H4 (cell line): ENCODE measurements around the gene ELF5. TPM values are rescaled to one million over a fixed set of nuclear protein-coding genes. Genes with fewer than 3 reads are reported as not detected.

Source experiments
- DNase-seq: peaks from one replicate; pipeline ENCODE4 v3.0.0-alpha.2; 2015; ENCODE audit warnings: low spot score
- total RNA-seq: library from RNA; depleted of rRNA; stranded (reverse); fragments of >200 nt; shearing (Covaris generic); gene quantifications from 2 replicates; pipeline ENCODE4 v1.2.3, GENCODE V29; 2014

ELF5 gene
- total RNA-seq, 1 experiment from 2014 or later: not detected

GRCh38 chr11:34522188-34522587, 8.6 kb upstream of the ELF5 start:
- no peak for DNase-seq

DNA sequence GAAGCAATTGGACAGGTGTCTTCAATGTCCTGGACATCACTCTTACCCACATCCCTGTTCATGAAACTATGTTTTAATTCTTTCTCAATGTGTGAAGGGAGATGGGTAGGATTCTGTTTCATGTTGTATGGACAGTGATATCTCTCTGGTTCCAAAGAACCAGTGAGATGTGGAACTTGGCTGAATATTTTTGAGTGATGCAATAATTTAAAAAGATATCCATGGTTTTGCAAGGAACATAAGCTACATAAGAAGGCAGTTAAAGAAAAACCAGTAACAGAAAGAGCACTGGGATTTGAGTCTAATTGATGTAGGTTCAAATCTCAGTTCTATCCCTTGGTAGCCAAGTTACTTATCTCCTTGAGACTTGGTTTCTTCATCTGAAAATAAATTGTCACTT, 7.7 kb upstream of the ELF5 start:
- DNase-seq: no peak

- DNase-seq: no peak
Observed at GRCh38 chr11:34519595-34520235, 6.1 kb upstream of the ELF5 start.

DNA sequence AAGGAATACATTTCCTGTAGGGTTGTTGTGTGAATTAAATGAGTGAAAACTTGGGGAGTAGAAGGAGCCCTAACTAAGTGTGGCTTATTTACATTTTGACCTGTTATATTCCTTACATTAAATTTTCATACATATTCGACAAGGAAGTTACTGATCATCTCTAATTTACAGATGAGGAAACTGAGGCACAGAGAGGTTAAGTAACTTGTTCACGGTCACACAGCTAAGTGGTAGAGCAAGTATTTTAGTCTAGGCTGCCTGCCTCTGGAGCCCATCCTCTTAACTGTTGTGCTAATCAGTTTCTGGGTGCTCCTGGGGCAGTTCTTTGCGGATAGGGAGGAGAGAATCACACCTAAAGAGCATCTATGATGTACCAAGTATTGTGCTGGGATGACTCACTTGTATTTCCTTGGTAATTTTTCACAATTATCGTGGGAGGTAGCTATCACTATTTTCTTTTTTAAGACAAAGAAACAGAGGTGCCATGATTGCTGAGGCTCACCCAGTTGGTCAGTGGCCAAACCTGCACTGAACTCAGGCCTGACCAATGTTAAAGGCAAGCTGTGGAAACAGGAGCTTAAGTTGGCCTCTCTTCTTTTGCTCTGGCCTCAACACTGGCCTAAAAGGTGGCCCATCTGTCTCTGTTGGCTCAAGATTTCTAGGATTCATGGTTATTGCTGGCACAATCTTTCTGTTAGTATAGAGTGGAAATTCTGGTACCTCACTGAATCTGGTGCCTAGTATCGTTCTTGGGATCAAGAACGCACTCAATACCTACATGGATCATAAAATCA, 2.9 kb upstream of the ELF5 start:
- DNase-seq: no peak

- DNase-seq: no peak
Observed at GRCh38 chr11:34514597-34514996, 1.0 kb upstream of the ELF5 start.

DNA sequence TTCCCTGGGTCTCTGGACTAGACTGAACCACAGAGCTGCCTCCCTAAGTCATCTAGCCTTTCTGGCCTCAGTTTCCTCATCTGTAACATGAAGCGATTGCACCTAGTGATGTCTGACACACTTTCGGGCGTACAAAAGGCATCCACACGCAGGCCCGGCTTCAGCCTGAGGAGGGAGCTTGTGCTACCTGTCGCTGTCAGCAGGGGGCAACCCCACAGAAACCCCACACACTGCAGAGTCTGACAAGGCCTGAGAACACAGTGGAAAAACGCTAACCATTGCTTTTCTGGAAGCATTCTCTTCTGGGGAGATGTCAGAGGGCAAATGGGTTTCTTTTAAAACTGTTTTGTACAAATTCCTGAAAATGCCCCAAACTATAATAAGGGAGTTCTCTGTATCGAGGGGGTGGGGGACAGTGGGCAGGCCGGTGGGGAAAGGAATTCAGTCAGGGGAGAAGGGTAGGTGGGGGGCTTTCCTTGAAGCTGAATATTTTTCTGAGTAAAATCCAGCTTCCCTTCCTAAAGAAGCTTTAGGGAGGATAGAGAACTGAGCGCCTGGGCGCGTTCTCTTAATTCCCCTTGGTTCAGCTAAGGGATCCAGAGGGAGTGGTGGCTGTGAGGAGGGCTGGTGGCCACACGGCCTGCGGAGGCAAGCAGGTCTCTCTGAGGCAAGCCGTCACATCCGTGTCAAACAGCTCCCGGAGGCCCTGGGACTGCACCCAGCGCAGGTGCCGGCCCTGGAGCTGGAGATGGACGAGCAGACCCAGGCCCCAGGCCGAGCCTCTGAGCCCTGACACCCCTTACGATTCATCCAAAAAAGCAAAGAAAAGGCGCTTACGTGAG, 533 bp downstream of the ELF5 start:
- DNase-seq: peak; percentile 75

GRCh38 chr11:34510673-34511072, 2.9 kb downstream of the ELF5 start:
- no peak for DNase-seq

DNA sequence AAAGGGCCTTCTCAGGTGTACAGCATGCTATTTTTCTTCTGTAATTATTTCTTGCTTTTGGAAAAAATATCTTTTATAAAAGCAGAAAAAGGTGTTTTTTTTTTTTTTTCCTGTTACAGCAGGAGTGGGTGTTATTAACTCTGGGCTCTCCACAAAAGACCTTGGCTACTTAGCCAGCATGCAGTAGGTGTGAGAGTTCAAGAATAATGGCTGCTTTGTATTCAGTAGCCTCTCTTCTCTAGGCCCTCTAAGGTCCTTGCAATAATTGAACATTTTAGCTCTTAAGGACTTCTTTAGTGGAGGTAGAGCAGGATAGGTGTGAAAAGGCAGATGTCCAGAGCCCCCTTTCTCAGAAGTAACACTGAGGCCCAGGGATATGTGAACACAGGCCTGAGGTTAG, 3.4 kb downstream of the ELF5 start:
- no peak for DNase-seq

GRCh38 chr11:34509336-34509876, 4.2 kb downstream of the ELF5 start:
- DNase-seq: no peak

DNA sequence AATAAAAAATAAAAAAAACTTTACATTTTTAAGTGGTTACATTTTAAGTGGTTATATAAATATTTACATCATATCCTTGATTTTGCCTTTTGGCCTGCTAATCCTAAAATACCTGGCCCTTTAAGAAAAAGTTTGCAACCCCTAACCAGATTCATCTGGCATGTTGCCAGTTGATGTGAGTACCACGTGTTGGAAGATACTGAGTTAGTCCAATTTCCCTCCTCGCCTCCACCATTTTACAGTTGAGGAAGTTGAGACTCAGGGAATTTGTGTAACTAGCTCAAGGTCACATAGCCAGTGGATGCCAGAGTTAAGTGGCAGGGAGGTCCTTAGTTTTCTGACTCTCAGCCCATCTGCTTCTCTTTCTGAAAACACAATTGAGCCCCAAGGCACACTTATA, 5.1 kb downstream of the ELF5 start:
- DNase-seq: no peak

GRCh38 chr11:34507610-34508009, 6.0 kb downstream of the ELF5 start:
- DNase-seq: no peak

DNA sequence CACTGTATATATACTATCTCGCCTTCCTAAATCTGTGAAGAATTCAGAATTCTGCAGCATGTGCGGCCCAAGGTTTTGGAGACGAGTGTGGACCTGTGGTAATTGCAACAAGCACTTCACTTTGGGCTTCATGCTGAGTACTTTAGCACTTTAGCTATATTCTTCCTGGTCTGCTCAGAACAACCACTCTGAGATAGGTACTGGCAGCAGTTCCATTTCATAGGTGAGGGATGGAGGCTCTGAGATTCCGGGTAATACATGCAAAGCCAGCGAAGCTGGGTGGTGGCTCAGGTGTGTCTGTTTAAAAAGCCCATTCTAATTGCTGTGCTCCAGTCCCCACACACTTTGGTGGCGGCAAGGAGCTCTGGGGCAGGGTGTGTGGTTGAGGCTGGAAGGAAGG, 6.4 kb downstream of the ELF5 start:
- DNase-seq: no peak

- no peak for DNase-seq
Observed at GRCh38 chr11:34505874-34506273, 7.7 kb downstream of the ELF5 start.

GRCh38 chr11:34502949-34503348, 10.6 kb downstream of the ELF5 start:
- DNase-seq: peak; percentile 30

GRCh38 chr11:34501949-34502348, 11.6 kb downstream of the ELF5 start:
- peak; percentile 63 for DNase-seq

- DNase-seq: peak; percentile 77
Observed at GRCh38 chr11:34501500-34501899, 12.1 kb downstream of the ELF5 start.

DNA sequence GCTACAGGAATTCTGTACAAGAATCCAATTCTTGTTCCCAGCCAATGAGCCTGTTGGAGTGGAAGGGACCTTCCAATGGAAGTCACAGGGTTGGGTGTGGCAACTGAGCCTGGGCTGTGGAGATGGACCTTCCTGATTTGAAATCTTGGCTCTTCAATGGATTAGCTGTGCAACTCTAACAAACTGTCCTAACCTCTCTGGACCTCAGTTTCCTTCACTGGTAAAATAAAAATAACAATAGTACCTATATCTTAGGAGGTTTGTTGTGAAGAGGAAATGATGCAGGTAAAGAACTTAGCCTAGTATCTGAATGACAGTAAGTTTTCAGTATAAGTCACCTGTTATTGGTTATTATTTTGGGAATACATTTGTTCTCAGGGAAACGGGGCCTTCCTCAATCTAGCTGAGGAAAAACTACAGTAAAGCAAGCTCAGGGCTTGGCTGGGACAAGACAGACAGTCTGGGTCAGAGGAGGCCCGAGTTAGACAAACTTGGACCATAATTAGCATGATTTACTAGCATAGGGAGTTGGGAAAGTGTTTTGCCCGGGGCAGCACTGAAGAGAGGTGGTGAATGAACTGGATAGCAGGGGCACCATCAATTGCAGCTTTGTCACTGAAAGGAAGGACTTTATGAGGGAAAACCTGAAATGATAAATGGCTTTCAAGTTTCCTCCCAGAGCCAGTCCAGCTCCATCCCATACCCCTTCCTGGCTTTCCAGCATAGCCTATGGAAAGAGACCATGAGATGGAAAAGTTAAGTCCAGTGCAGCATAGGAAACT, 13.7 kb downstream of the ELF5 start:
- DNase-seq: no peak

- no peak for DNase-seq
Observed at GRCh38 chr11:34495724-34496377, 17.7 kb downstream of the ELF5 start.

GRCh38 chr11:34495239-34495723, 18.3 kb downstream of the ELF5 start:
- no peak for DNase-seq

DNA sequence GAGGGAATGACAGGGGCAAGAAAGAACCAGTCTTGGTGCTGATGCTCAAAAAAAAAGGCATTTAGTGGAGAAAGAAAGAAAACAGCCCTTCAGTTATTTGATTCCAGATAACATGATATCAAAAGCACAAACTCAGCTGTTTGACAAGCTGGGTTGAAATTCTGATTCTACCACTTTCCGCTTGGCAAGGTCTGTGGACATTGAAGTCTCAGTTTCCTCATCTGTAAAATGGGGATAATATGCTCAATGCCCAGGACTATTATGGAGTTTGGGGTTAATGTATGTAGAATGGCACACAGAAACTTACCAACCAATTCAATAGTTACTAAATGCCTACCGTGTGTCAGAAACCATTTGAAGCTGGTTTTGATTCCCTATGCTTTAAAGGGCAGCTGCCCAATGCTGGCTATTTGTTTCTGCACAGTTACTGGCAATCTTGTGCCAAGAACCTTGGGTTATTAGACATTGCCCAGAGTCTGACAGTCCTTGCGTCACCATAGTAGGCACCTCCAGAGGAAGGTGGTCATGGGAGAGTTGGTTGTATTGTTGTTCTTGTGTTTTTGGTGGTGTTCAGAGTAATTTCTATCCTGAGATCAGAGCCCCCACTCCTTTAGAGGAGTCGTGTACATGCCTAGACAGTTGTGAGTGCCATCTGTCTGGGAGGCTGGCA, 19.5 kb downstream of the ELF5 start:
- no peak for DNase-seq
